ENCODE results near the gene TAS2R1.

TAS2R1 gene

DNA sequence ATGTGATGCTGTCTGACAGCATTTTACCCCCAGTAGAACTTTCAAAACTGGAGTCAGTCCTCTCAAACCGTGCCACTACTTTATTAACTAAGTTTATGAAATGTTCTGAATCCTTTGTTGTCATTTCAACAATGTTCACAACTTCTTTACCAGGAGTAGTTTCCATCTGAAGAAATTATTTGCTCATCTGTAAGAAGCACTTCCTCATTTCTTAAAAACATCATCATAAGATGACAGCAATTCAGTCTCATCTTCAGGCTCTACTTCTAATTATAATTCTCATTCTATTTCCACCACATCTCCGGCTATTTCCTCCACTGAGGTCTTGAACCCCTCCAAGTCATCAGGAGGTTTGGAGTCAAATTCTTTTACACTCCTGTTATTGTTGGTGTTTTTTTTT, 2.3 kb upstream of the TAS2R1 start:
- Histone ChIP-seq H3K4me1 (ENCODE audit: low read length) (no peaks in the 10 kb centered on the region), H3K79me2 (ENCODE audit: low read length) (no peaks in the 10 kb centered on the region), H3K9ac (ENCODE audit: low read length) (no peak overlapping the region), H3K9me2 (replicated peaks; ENCODE audit: insufficient read depth, low read length) (no peaks in the 10 kb centered on the region), H3K4me3 (ENCODE audit: low read length) (no peak overlapping the region), H3K27ac (ENCODE audit: low read length) (no peak overlapping the region), H3K9me3 (replicated peaks; ENCODE audit: insufficient read depth, low read length) (no peaks in the 10 kb centered on the region), H3K27me3 (replicated peaks; ENCODE audit: insufficient read depth, low read length) (no peaks in the 10 kb centered on the region), H3F3A (ENCODE audit: insufficient read depth, low read length) (no peaks in the 10 kb centered on the region), H3K36me3 (replicated peaks; ENCODE audit: insufficient read depth, low read length) (no peaks in the 10 kb centered on the region), H3K4me2 (ENCODE audit: low read depth, low read length) (no peak overlapping the region), H2AFZ (ENCODE audit: low read length) (no peak overlapping the region), H4K20me1 (ENCODE audit: insufficient read depth, low read length) (no peaks in the 10 kb centered on the region)
- TF ChIP-seq EZH2 (optimal IDR thresholded peaks at IDR 0.05; ENCODE audit: low read depth, low read length), result no peak
- no peak for TF ChIP-seq CTCF (IDR thresholded peaks at IDR 0.05; ENCODE audit: low read length)
- TF ChIP-seq EZH2phosphoT487 (IDR thresholded peaks at IDR 0.05; ENCODE audit: low read length), result no peak
- DNase-seq, result no peak

DNA sequence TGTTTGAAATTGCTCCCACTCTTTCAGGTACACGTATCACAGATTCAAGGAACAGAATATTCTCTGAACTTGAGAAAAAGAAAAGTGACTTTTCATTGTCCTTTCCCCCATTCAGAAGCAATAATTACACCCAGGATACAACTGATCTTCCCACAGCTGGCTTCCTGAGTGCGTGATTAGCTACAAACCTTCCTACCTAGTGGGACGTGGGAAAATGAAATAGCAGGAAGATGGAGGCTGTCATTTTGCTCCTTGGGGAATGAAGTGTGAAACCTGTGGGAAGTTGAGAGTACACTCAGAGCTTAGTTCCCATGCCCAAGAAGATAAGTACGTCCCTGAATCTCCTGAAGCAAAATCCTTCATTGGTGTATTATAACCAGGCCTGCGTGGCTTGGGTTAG, 2.6 kb downstream of the TAS2R1 start:
- no peaks in the 10 kb centered on the region for H3K4me1 ChIP-seq (ENCODE audit: low read length)
- H2AFZ ChIP-seq (ENCODE audit: low read length), result no peak overlapping the region
- no peak for TF ChIP-seq EZH2 (optimal IDR thresholded peaks at IDR 0.05; ENCODE audit: low read depth, low read length)
- TF ChIP-seq EZH2phosphoT487 (IDR thresholded peaks at IDR 0.05; ENCODE audit: low read length), result no peak
- TF ChIP-seq CTCF (IDR thresholded peaks at IDR 0.05; ENCODE audit: low read length), result no peak
- H3K79me2 ChIP-seq (ENCODE audit: low read length), result no peaks in the 10 kb centered on the region
- no peaks in the 10 kb centered on the region for H3K9me2 ChIP-seq (replicated peaks; ENCODE audit: insufficient read depth, low read length)
- no peak overlapping the region for H3K9ac ChIP-seq (ENCODE audit: low read length)
- no peaks in the 10 kb centered on the region for H4K20me1 ChIP-seq (ENCODE audit: insufficient read depth, low read length)
- H3F3A ChIP-seq (ENCODE audit: insufficient read depth, low read length), result no peaks in the 10 kb centered on the region
- H3K9me3 ChIP-seq (replicated peaks; ENCODE audit: insufficient read depth, low read length), result no peaks in the 10 kb centered on the region
- H3K27me3 ChIP-seq (replicated peaks; ENCODE audit: insufficient read depth, low read length), result no peaks in the 10 kb centered on the region
- no peaks in the 10 kb centered on the region for H3K36me3 ChIP-seq (replicated peaks; ENCODE audit: insufficient read depth, low read length)
- DNase-seq, result no peak
- no peak overlapping the region for H3K4me2 ChIP-seq (ENCODE audit: low read depth, low read length)
- no peak overlapping the region for H3K4me3 ChIP-seq (ENCODE audit: low read length)
- no peak overlapping the region for H3K27ac ChIP-seq (ENCODE audit: low read length)

DNA sequence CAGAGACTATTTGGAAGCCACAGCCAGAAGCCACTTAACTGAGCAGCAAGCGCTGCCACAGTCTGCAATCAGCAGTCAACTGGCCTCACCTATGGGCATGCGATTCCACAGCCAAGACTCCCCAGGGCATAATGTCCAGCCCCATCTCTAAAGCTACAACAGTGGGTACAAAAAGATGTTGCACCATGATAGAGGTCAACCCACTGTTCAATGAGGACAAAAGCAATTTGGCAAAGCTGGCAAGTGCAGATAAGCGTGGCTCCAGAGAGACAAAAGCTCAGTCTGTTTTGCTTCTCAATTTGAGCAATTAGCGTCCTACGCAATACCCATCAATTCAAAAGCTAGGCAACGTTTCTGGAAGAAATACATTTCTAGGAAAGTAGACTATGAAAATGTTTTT, 3.2 kb downstream of the TAS2R1 start:
- Histone ChIP-seq H3K4me1 (ENCODE audit: low read length) (no peaks in the 10 kb centered on the region), H3K27ac (ENCODE audit: low read length) (no peak overlapping the region), H3K9me2 (replicated peaks; ENCODE audit: insufficient read depth, low read length) (no peaks in the 10 kb centered on the region), H2AFZ (ENCODE audit: low read length) (no peak overlapping the region), H3K36me3 (replicated peaks; ENCODE audit: insufficient read depth, low read length) (no peaks in the 10 kb centered on the region), H3K27me3 (replicated peaks; ENCODE audit: insufficient read depth, low read length) (no peaks in the 10 kb centered on the region), H3K9me3 (replicated peaks; ENCODE audit: insufficient read depth, low read length) (no peaks in the 10 kb centered on the region), H3F3A (ENCODE audit: insufficient read depth, low read length) (no peaks in the 10 kb centered on the region), H3K9ac (ENCODE audit: low read length) (no peak overlapping the region), H3K4me2 (ENCODE audit: low read depth, low read length) (no peak overlapping the region), H3K4me3 (ENCODE audit: low read length) (no peak overlapping the region), H3K79me2 (ENCODE audit: low read length) (no peaks in the 10 kb centered on the region), H4K20me1 (ENCODE audit: insufficient read depth, low read length) (no peaks in the 10 kb centered on the region)
- no peak for TF ChIP-seq EZH2phosphoT487 (IDR thresholded peaks at IDR 0.05; ENCODE audit: low read length)
- TF ChIP-seq EZH2 (optimal IDR thresholded peaks at IDR 0.05; ENCODE audit: low read depth, low read length), result no peak
- TF ChIP-seq CTCF (IDR thresholded peaks at IDR 0.05; ENCODE audit: low read length), result no peak
- no peak for DNase-seq

Data from MM.1S (cell line).